ENCODE measurements around the gene DNAJC22. TPM values are rescaled to one million over a fixed set of nuclear protein-coding genes. Genes with fewer than 3 reads are reported as not detected.
A peak's percentile ranks its signal among the peaks of the same experiment; 100 is the strongest.

The DNAJC22 gene
- total and polyA plus RNA-seq, 2 experiments from 2014 or later: 17.8 to 28.3 TPM

DNA sequence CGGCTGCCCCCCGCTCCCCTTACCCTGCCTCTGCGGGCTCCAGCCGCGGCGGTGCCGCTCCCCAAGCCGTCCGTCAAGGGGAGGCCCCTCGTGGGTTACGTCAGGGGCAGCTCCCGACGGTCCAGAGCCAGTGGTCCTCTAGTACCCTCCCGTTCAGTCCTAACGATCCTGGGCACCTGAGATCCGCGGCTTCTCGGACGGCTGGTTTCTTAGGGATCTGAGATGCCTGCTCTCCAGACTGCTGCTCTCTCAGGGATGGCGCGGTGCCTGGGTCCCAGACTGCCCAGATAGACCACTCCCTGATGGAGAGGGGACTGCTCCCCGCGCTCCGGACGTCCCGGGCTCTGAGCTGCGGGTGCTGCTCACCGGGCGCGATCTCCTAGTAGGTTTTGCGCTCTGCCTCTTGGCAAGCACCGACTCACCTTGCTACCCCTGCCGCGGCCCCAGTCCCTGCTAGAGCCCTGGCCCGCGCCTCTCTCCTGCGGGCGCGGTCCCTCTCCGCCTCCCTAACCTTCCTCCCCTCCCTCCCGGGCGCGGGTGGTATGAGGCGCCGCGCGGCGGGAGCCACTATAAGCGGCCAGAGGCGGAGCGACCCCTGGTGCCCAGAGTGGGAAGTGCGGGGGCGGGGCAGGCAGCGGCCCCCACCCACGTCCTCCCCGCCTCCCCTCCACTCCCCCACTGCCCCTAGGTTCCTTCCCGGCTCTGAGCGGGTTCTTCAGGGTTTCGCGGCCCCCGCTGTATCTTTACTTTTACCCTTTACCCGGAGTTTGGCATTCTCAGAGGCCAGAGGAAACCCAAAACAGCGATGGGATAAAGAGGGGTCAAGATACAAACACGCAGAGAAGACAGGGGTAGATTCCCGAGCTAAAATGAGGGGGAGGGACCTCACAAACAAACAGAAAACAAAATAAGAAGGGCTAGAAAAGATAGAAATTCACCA, 9.8 kb upstream of the DNAJC22 start, which contains the start of gene C1QL4:
TSS of gene C1QL4 (minus strand) at position 544 of the 940 bp plus-strand sequence. CDS start 711 bp downstream, outside the sequence.
- H3K4me2 ChIP-seq: peak within 1 kb of the TSS; percentile 97
- peak within 1 kb of the TSS; percentile 24 for H3K4me3 ChIP-seq
- H3K4me1 ChIP-seq (ENCODE audit: insufficient read depth): peaks cover 8% of the 10 kb centered on the region
- no peaks in the 10 kb centered on the region for H4K20me1 ChIP-seq (ENCODE audit: insufficient read depth, poor library complexity, severe bottlenecking)
- peak within 1 kb of the TSS; percentile 77 for H2AFZ ChIP-seq
- H3K79me2 ChIP-seq: no peaks in the 10 kb centered on the region
- H3K9me3 ChIP-seq (ENCODE audit: low read depth): no peaks in the 10 kb centered on the region
- WGBS (ENCODE audit: low lambda C conversion rate, missing lambda C conversion rate): 5% methylated on average over 54 of the region's 65 CpGs
- no peaks in the 10 kb centered on the region for H3K9me2 ChIP-seq (replicated peaks; ENCODE audit: insufficient read depth)
- no peak within 1 kb of the TSS for H3K27ac ChIP-seq
- TF ChIP-seq, protein P1, sequence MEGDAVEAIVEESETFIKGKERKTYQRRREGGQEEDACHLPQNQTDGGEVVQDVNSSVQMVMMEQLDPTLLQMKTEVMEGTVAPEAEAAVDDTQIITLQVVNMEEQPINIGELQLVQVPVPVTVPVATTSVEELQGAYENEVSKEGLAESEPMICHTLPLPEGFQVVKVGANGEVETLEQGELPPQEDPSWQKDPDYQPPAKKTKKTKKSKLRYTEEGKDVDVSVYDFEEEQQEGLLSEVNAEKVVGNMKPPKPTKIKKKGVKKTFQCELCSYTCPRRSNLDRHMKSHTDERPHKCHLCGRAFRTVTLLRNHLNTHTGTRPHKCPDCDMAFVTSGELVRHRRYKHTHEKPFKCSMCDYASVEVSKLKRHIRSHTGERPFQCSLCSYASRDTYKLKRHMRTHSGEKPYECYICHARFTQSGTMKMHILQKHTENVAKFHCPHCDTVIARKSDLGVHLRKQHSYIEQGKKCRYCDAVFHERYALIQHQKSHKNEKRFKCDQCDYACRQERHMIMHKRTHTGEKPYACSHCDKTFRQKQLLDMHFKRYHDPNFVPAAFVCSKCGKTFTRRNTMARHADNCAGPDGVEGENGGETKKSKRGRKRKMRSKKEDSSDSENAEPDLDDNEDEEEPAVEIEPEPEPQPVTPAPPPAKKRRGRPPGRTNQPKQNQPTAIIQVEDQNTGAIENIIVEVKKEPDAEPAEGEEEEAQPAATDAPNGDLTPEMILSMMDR (IDR thresholded peaks at IDR 0.05; ENCODE audit: poor library complexity): peak; percentile 95
- TF ChIP-seq EZH2phosphoT487 (IDR thresholded peaks at IDR 0.05; ENCODE audit: low read depth, severe bottlenecking, unreplicated experiment) (no peak), EZH2 (IDR thresholded peaks at IDR 0.05; ENCODE audit: borderline replicate concordance) (peak; percentile 99)
- no peaks in the 10 kb centered on the region for H3K36me3 ChIP-seq (replicated peaks; ENCODE audit: insufficient read depth, low read depth)
- peak; percentile 93 for DNase-seq (ENCODE audit: low spot score)
- peaks cover 76% of the 10 kb centered on the region for H3K27me3 ChIP-seq

DNA sequence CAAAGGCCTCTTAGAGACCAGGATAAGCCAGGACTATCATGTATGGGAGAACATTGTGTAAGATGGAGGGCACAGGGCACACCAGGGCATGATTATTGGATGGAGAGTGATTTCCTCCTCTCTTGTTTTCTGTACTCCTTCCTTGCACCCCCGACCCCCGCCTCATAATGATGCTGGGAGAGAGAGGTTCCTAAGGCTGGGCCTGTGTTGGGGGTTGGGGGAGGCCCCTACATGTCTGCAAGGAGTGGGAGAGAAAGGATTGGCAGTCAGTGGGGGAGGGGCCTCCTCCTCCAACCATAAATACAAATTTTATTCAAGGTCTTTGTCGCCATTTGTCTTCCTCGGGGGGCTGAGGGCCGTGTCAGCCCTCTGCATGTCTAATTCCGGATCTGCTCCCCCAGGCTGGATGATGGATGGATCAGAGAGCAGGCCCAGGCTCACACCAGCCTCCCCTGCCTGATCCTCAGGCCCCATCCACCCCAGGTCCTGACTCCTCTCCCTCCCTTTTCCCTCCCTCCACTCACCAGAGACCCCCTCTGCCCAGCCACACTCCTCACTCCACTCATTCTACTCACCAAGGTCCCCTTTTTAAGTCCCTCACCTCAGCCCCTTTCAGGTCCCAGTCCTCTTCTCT, 7.7 kb upstream of the DNAJC22 start:
- WGBS (ENCODE audit: low lambda C conversion rate, missing lambda C conversion rate): 61% methylated on average over 5 of the region's 6 CpGs
- Histone ChIP-seq H3K4me3 (no peak overlapping the region), H3K9me3 (ENCODE audit: low read depth) (no peaks in the 10 kb centered on the region), H3K36me3 (replicated peaks; ENCODE audit: insufficient read depth, low read depth) (no peaks in the 10 kb centered on the region), H3K4me1 (ENCODE audit: insufficient read depth) (peaks cover 14% of the 10 kb centered on the region), H3K27me3 (peaks cover 94% of the 10 kb centered on the region), H3K27ac (no peak overlapping the region), H3K79me2 (no peaks in the 10 kb centered on the region), H3K4me2 (no peak overlapping the region), H4K20me1 (ENCODE audit: insufficient read depth, poor library complexity, severe bottlenecking) (no peaks in the 10 kb centered on the region), H3K9me2 (replicated peaks; ENCODE audit: insufficient read depth) (no peaks in the 10 kb centered on the region), H2AFZ (no peak overlapping the region)
- TF ChIP-seq, protein P1 (IDR thresholded peaks at IDR 0.05; ENCODE audit: poor library complexity): no peak
- TF ChIP-seq EZH2phosphoT487 (IDR thresholded peaks at IDR 0.05; ENCODE audit: low read depth, severe bottlenecking, unreplicated experiment) (no peak), EZH2 (IDR thresholded peaks at IDR 0.05; ENCODE audit: borderline replicate concordance) (no peak)
- no peak for DNase-seq (ENCODE audit: low spot score)

GRCh38 chr12:49339464-49339861, 7.2 kb upstream of the DNAJC22 start:
- TF ChIP-seq EZH2 (IDR thresholded peaks at IDR 0.05; ENCODE audit: borderline replicate concordance): no peak
- TF ChIP-seq, protein P1 (IDR thresholded peaks at IDR 0.05; ENCODE audit: poor library complexity): no peak
- no peak for TF ChIP-seq EZH2phosphoT487 (IDR thresholded peaks at IDR 0.05; ENCODE audit: low read depth, severe bottlenecking, unreplicated experiment)
- no peaks in the 10 kb centered on the region for H4K20me1 ChIP-seq (ENCODE audit: insufficient read depth, poor library complexity, severe bottlenecking)
- H3K4me1 ChIP-seq (ENCODE audit: insufficient read depth): peaks cover 14% of the 10 kb centered on the region
- no peak overlapping the region for H2AFZ ChIP-seq
- no peak for DNase-seq (ENCODE audit: low spot score)
- WGBS (ENCODE audit: low lambda C conversion rate, missing lambda C conversion rate): 51% methylated on average over 5 of the region's 5 CpGs
- H3K4me3 ChIP-seq: no peak overlapping the region
- peaks cover 98% of the 10 kb centered on the region for H3K27me3 ChIP-seq
- H3K9me3 ChIP-seq (ENCODE audit: low read depth): no peaks in the 10 kb centered on the region
- no peaks in the 10 kb centered on the region for H3K79me2 ChIP-seq
- no peaks in the 10 kb centered on the region for H3K9me2 ChIP-seq (replicated peaks; ENCODE audit: insufficient read depth)
- H3K27ac ChIP-seq: no peak overlapping the region
- no peaks in the 10 kb centered on the region for H3K36me3 ChIP-seq (replicated peaks; ENCODE audit: insufficient read depth, low read depth)
- H3K4me2 ChIP-seq: no peak overlapping the region
